Keratinocyte (primary cell): ENCODE data around the gene LSAMP. TPM values are rescaled to one million over a fixed set of nuclear protein-coding genes. Genes with fewer than 3 reads are reported as not detected.

Experiments used
- DNase-seq: peaks from one replicate; pipeline ENCODE4 v3.0.0-alpha.2; 2011; ENCODE audit warnings: low read depth, missing footprints, low spot score
- FAIRE-seq: peaks from 2 replicates; lab custom pipeline; 2011; peaks lifted over from hg19 to GRCh38; lab: Jason Lieb, UNC
- H2AFZ ChIP-seq: 2 replicates; pipeline ENCODE4 v1.6.0; 2012; ENCODE audit warnings: low read length, control low read depth, inconsistent platforms; ENCODE audit not compliant: control insufficient read depth
- H3K27ac ChIP-seq: 2 replicates; pipeline ENCODE4 v1.5.1; 2011; ENCODE audit warnings: low read length; ENCODE audit not compliant: control insufficient read depth, insufficient read depth
- H3K27me3 ChIP-seq: 3 replicates; pipeline ENCODE4 v1.6.0; 2011; ENCODE audit warnings: low read length; ENCODE audit not compliant: control insufficient read depth, insufficient read depth; ENCODE audit errors: extremely low read depth
- H3K36me3 ChIP-seq, 2 experiments: 2 replicates in 1 of 2; 3 replicates in 1 of 2; pipeline ENCODE4 v1.5.1; 2011; ENCODE audit warnings: low read length in 2 of 2, mild to moderate bottlenecking in 1 of 2; ENCODE audit not compliant: control insufficient read depth in 2 of 2, insufficient read depth in 2 of 2; ENCODE audit errors: extremely low read depth in 1 of 2
- H3K4me1 ChIP-seq: 3 replicates; pipeline ENCODE4 v1.5.1; 2011; ENCODE audit warnings: low read length; ENCODE audit not compliant: control insufficient read depth, insufficient read depth; ENCODE audit errors: extremely low read depth
- H3K4me2 ChIP-seq: 3 replicates; pipeline ENCODE4 v1.6.0; 2011; ENCODE audit warnings: low read depth, low read length; ENCODE audit not compliant: control insufficient read depth, insufficient read depth; ENCODE audit errors: extremely low read depth
- H3K4me3 ChIP-seq, 3 experiments: fragments of 200-600 bp in 1 of 3; sonication (generic) in 1 of 3; 2 replicates in 2 of 3; 3 replicates in 1 of 3; pipeline ENCODE4 v1.5.1; 2011 to 2016; ENCODE audit warnings: low read length in 3 of 3, mild to moderate bottlenecking in 3 of 3, control low read depth in 2 of 3, inconsistent platforms in 1 of 3, low read depth in 1 of 3, mixed read lengths in 1 of 3, mixed run types in 1 of 3, moderate library complexity in 1 of 3; ENCODE audit not compliant: control insufficient read depth in 2 of 3, insufficient read depth in 2 of 3; ENCODE audit errors: extremely low read depth in 1 of 3
- H3K79me2 ChIP-seq: 2 replicates; pipeline ENCODE4 v1.6.0; 2012; ENCODE audit warnings: low read length; ENCODE audit not compliant: control insufficient read depth, insufficient read depth
- H3K9ac ChIP-seq: 3 replicates; pipeline ENCODE4 v1.6.0; 2011; ENCODE audit warnings: low read length; ENCODE audit not compliant: control insufficient read depth, insufficient read depth; ENCODE audit errors: extremely low read depth
- H3K9me1 ChIP-seq: 3 replicates; pipeline ENCODE4 v1.6.0; 2011; ENCODE audit warnings: low read length; ENCODE audit not compliant: control insufficient read depth, insufficient read depth; ENCODE audit errors: extremely low read depth
- H3K9me3 ChIP-seq: 2 replicates; pipeline ENCODE4 v1.5.1; 2012; ENCODE audit warnings: low read depth, low read length; ENCODE audit not compliant: control insufficient read depth
- H4K20me1 ChIP-seq: 3 replicates; pipeline ENCODE4 v1.6.0; 2011; ENCODE audit warnings: low read length; ENCODE audit not compliant: control insufficient read depth, insufficient read depth; ENCODE audit errors: extremely low read depth
- CTCF ChIP-seq, 3 experiments: IDR thresholded peaks in 1 of 3; conservative IDR thresholded peaks in 1 of 3; optimal IDR thresholded peaks in 1 of 3; 2 replicates in 2 of 3; 3 replicates in 1 of 3; pipeline versions ENCODE3 to v1.5.1; 2011; ENCODE audit warnings: low read length in 3 of 3, mild to moderate bottlenecking in 3 of 3, moderate library complexity in 2 of 3, control low read depth in 1 of 3, inconsistent platforms in 1 of 3; ENCODE audit not compliant: insufficient read depth in 2 of 3; ENCODE audit errors: extremely low read depth in 1 of 3
- EZH2 ChIP-seq: IDR thresholded peaks from one replicate; pipeline ENCODE4 v1.6.1; 2012; ENCODE audit warnings: inconsistent platforms, mild to moderate bottlenecking, low read length, moderate library complexity
- dilution Hi-C: fragments of 300-500 bp; cut with MboI; formaldehyde crosslinking; loops from one replicate; pipeline ENCODE4 v1.7.0; 2020; ENCODE audit warnings: low sequenced_read_pairs; ENCODE audit not compliant: extremely low pct_ligation_motif_present
- polyA plus RNA-seq, 5 experiments: library from polyadenylated mRNA; depleted of rRNA in 3 of 5; stranded (reverse) in 3 of 5; stranded (forward) in 1 of 5; unstranded in 1 of 5; fragments of >200 nt; gene quantifications; 1 replicate in 1 of 5; 2 replicates in 3 of 5; 3 replicates in 1 of 5; pipeline versions ENCODE4 v1.2.1 to v1.2.3, GENCODE V29; 2011 to 2012; ENCODE audit warnings: missing spikeins in 2 of 5, low read depth in 1 of 5, low replicate concordance in 1 of 5

Gene LSAMP
- polyA plus RNA-seq, 1 donor (not counting 4 experiments of a cell fraction or from before 2014, with no cell fraction given): 0.12 TPM

DNA sequence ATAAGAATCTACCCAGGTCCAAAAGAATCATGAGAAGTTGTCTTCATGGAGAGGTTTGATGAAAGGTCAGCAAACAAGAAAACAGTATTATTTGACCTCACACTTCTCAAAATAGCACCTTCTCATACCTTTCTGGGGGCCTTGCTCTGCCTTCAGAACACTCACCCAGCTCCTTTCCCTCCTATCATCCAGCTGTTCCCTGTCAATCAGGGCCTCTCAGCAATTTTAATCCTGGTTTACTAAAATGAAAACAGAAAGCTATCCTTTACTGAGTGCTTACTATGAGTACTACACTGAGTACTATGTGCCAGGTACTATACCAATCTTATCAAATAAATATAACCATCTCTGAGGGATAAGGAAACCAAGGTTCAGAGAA lies 683.4 kb downstream of the LSAMP start:
- no peaks in the 10 kb centered on the region for H3K9me3 ChIP-seq
- DNase-seq (no peak), FAIRE-seq (no peak)
- no peaks in the 10 kb centered on the region for H3K27me3 ChIP-seq
- no peak overlapping the region for H3K4me3 ChIP-seq
- H3K9me1 ChIP-seq: no peaks in the 10 kb centered on the region
- no peaks in the 10 kb centered on the region for H3K4me1 ChIP-seq
- no peak for TF ChIP-seq CTCF (optimal IDR thresholded peaks at IDR 0.05 in 1 of 3, IDR thresholded peaks at IDR 0.05 in 1 of 3, conservative IDR thresholded peaks at IDR 0.05 in 1 of 3; ENCODE audit: extremely low read depth in 1 of 3, insufficient read depth in 2 of 3, low read length in 3 of 3)
- TF ChIP-seq EZH2: no peak
- H3K9ac ChIP-seq: no peak overlapping the region
- no peaks in the 10 kb centered on the region for H4K20me1 ChIP-seq
- no peaks in the 10 kb centered on the region for H3K79me2 ChIP-seq
- H3K36me3 ChIP-seq: no peaks in the 10 kb centered on the region
- H2AFZ ChIP-seq: no peak overlapping the region
- dilution Hi-C loops: no loop called here
- H3K4me2 ChIP-seq: no peak overlapping the region
- H3K27ac ChIP-seq: no peak overlapping the region

GRCh38 chr3:115760716-115761115 lies 684.6 kb downstream of the LSAMP start:
- H3K9me1 ChIP-seq: no peaks in the 10 kb centered on the region
- no peak for DNase-seq
- H2AFZ ChIP-seq: no peak overlapping the region
- H3K4me3 ChIP-seq: no peak overlapping the region
- no peaks in the 10 kb centered on the region for H3K36me3 ChIP-seq
- H3K4me2 ChIP-seq: no peak overlapping the region
- H3K9ac ChIP-seq: no peak overlapping the region
- H3K27ac ChIP-seq: no peak overlapping the region
- no peaks in the 10 kb centered on the region for H3K79me2 ChIP-seq
- no peaks in the 10 kb centered on the region for H3K4me1 ChIP-seq
- no peaks in the 10 kb centered on the region for H3K9me3 ChIP-seq
- no peak for FAIRE-seq
- dilution Hi-C loops: no loop called here
- TF ChIP-seq EZH2: no peak
- TF ChIP-seq CTCF (optimal IDR thresholded peaks at IDR 0.05 in 1 of 3, IDR thresholded peaks at IDR 0.05 in 1 of 3, conservative IDR thresholded peaks at IDR 0.05 in 1 of 3; ENCODE audit: extremely low read depth in 1 of 3, insufficient read depth in 2 of 3, low read length in 3 of 3): no peak
- no peaks in the 10 kb centered on the region for H3K27me3 ChIP-seq
- H4K20me1 ChIP-seq: no peaks in the 10 kb centered on the region
